OCI-LY7 (cell line): ENCODE results near the gene LRP5.

ENCODE experiments used
- EZH2phosphoT487 ChIP-seq: fragments of 200-600 bp; sonication (generic); IDR thresholded peaks from 2 replicates; pipeline ENCODE4 v1.6.1; 2018; ENCODE audit warnings: low read depth, borderline replicate concordance, mild to moderate bottlenecking, mixed run types, antibody characterized with exemption, low read length, moderate library complexity, mixed read lengths
- TF ChIP-seq, protein P1 (sequence below): fragments of 200-600 bp; sonication (generic); conservative IDR thresholded peaks from 2 replicates; pipeline ENCODE4 v1.5.1; 2014; ENCODE audit warnings: mild to moderate bottlenecking, antibody characterized with exemption, low read length, moderate library complexity, mixed read lengths

DNA sequence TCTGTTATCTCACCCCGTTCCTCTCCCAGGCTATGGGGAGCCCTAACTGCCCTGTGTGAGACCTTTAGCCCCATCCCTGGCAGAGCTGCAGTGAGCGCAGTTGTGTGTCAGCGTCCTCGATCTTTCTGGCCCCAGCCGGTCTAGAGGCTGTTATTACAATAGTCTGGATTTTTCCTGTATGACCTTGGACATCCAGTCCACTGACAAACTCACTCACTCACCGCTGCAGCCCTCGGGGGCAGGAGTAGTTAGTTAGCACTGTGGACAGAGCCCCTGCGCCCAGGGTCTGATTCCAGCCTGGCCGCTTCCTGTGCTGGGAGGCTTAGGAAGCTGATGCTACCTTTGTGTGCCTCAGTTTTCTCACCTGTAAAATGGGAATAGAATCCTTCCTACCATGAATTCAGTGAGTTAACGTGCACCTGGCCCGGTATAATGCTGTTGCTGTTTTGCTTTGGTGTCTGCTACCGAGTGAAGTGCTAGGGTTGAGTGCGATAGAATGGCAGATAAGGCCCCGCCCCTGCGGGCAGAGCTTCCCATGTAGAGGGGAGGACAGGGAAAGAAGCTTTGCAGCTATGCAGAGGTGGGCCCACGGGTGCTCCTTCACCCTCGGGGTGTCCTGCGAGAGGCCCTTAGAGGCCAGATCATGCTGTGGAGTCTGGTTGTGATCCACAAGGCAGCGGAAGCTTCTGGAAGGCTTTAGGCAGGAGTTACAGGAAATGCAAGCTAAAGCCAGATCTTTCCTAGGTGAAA lies 3.0 kb downstream of the LRP5 start:
- TF ChIP-seq, protein P1, sequence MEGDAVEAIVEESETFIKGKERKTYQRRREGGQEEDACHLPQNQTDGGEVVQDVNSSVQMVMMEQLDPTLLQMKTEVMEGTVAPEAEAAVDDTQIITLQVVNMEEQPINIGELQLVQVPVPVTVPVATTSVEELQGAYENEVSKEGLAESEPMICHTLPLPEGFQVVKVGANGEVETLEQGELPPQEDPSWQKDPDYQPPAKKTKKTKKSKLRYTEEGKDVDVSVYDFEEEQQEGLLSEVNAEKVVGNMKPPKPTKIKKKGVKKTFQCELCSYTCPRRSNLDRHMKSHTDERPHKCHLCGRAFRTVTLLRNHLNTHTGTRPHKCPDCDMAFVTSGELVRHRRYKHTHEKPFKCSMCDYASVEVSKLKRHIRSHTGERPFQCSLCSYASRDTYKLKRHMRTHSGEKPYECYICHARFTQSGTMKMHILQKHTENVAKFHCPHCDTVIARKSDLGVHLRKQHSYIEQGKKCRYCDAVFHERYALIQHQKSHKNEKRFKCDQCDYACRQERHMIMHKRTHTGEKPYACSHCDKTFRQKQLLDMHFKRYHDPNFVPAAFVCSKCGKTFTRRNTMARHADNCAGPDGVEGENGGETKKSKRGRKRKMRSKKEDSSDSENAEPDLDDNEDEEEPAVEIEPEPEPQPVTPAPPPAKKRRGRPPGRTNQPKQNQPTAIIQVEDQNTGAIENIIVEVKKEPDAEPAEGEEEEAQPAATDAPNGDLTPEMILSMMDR, result no peak
- no peak for TF ChIP-seq EZH2phosphoT487
